ENCODE data around the gene SLC1A2. TPM values are rescaled to one million over a fixed set of nuclear protein-coding genes. Genes with fewer than 3 reads are reported as not detected.

Gene SLC1A2
- total RNA-seq, 1 experiment from 2014 or later = 0.50 TPM

- H3K36me3 Mint-ChIP-seq = no peaks in the 10 kb centered on the region
- DNase-seq (ENCODE audit: low spot score) = no peak
- POLR2A ChIA-PET = no interaction called here
These were observed 45.0 kb upstream of the SLC1A2 start for GRCh38 chr11:35464308-35464707.

GRCh38 chr11:35463331-35463751 lies 44.0 kb upstream of the SLC1A2 start:
- no peaks in the 10 kb centered on the region for H3K9me3 Mint-ChIP-seq
- no peaks in the 10 kb centered on the region; the same call in none of the 2 replicates for H3K27me3 Mint-ChIP-seq (ENCODE audit: low read depth)
- ChIA-PET CTCF (interaction anchor here (0.8 to 1.4 kb wide), 2 partner anchors 44 to 359 kb away, joined by 3 read pairs; partner anchors contain the start of gene SLC1A2), POLR2A (no interaction called here)
- no peaks in the 10 kb centered on the region for H3K36me3 Mint-ChIP-seq
- H3K27ac Mint-ChIP-seq = no peak overlapping the region
- ATAC-seq (peak; percentile 56), DNase-seq (ENCODE audit: low spot score) (no peak)
- no peak overlapping the region for H3K4me3 Mint-ChIP-seq
- peaks cover 9% of the 10 kb centered on the region for H3K4me1 Mint-ChIP-seq
- TF ChIP-seq ZNF671 (CRISPR knock-in tag; IDR thresholded peaks at IDR 0.05) (no peak), CBFB (CRISPR knock-in tag; IDR thresholded peaks at IDR 0.05; ENCODE audit: low read depth) (no peak), MLX (CRISPR knock-in tag; IDR thresholded peaks at IDR 0.05) (no peak), TEAD1 (CRISPR knock-in tag; IDR thresholded peaks at IDR 0.05) (no peak), NR3C1 (CRISPR knock-in tag; conservative IDR thresholded peaks at IDR 0.05; ENCODE audit: low read depth) (no peak), USF1 (CRISPR knock-in tag; IDR thresholded peaks at IDR 0.05) (no peak), USF2 (CRISPR knock-in tag; IDR thresholded peaks at IDR 0.05) (no peak), GTF2I (CRISPR knock-in tag; conservative IDR thresholded peaks at IDR 0.05) (no peak), GRHL2 (CRISPR knock-in tag; IDR thresholded peaks at IDR 0.05; ENCODE audit: insufficient replicate concordance, severe bottlenecking) (no peak), TP53 (CRISPR knock-in tag; IDR thresholded peaks at IDR 0.05) (no peak)

More at GRCh38 chr11:35464308-35464707, 45.0 kb upstream of the SLC1A2 start:
- H3K4me1 Mint-ChIP-seq = peaks cover 9% of the 10 kb centered on the region
- ATAC-seq = peak; percentile 47; the same call in 1 of the 2 replicates
- H3K27ac Mint-ChIP-seq = no peak overlapping the region
- no peak overlapping the region for H3K4me3 Mint-ChIP-seq
- no peaks in the 10 kb centered on the region for H3K9me3 Mint-ChIP-seq
- TF ChIP-seq JAZF1 (CRISPR knock-in tag; IDR thresholded peaks at IDR 0.05) (no peak), ATF1 (CRISPR knock-in tag; IDR thresholded peaks at IDR 0.05) (no peak), HMGA2 (CRISPR knock-in tag; IDR thresholded peaks at IDR 0.05) (no peak), FOXK1 (CRISPR knock-in tag; IDR thresholded peaks at IDR 0.05) (no peak), ZNF121 (CRISPR knock-in tag; IDR thresholded peaks at IDR 0.05) (no peak), IRF1 (CRISPR knock-in tag; IDR thresholded peaks at IDR 0.05) (no peak), FOXP4 (CRISPR knock-in tag; IDR thresholded peaks at IDR 0.05) (no peak), ZBTB21 (CRISPR knock-in tag; IDR thresholded peaks at IDR 0.05; ENCODE audit: borderline replicate concordance) (no peak), ZNF396 (CRISPR knock-in tag; IDR thresholded peaks at IDR 0.05; ENCODE audit: borderline replicate concordance) (no peak), ZNF281 (CRISPR knock-in tag; IDR thresholded peaks at IDR 0.05) (no peak), RORB (CRISPR knock-in tag; IDR thresholded peaks at IDR 0.05) (no peak), ZNF232 (CRISPR knock-in tag; IDR thresholded peaks at IDR 0.05) (no peak), FOXJ3 (CRISPR knock-in tag; IDR thresholded peaks at IDR 0.05; ENCODE audit: borderline replicate concordance) (no peak), ZNF671 (CRISPR knock-in tag; IDR thresholded peaks at IDR 0.05) (no peak), CDX4 (CRISPR knock-in tag; IDR thresholded peaks at IDR 0.05; ENCODE audit: borderline replicate concordance) (no peak)
- CTCF ChIA-PET = no interaction called here
- H3K27me3 Mint-ChIP-seq (ENCODE audit: low read depth) = no peaks in the 10 kb centered on the region; the same call in none of the 2 replicates
